GM06990 (cell line): Measurements from ENCODE around the gene CHL1.

ENCODE experiments used
- DNase-seq: peaks from one replicate; pipeline ENCODE4 v3.0.0-alpha.2; 2011; ENCODE audit not compliant: insufficient read length; ENCODE audit errors: extremely low read depth
- H3K27me3 ChIP-seq: replicated peaks from 2 replicates; pipeline ENCODE4 v1.6.0; 2011; ENCODE audit warnings: low read length; ENCODE audit not compliant: control insufficient read depth, insufficient read depth
- H3K36me3 ChIP-seq: 2 replicates; pipeline ENCODE4 v1.5.1; 2011; ENCODE audit warnings: low read length; ENCODE audit not compliant: control insufficient read depth, insufficient read depth
- H3K4me3 ChIP-seq: replicated peaks from 2 replicates; pipeline ENCODE4 v1.5.1; 2011; ENCODE audit warnings: low read depth, mild to moderate bottlenecking, control low read depth, low read length
- CTCF ChIP-seq: IDR thresholded peaks from 2 replicates; pipeline ENCODE4 v1.5.1; 2011; ENCODE audit warnings: low read length, control low read depth, mild to moderate bottlenecking, inconsistent platforms; ENCODE audit not compliant: insufficient read depth, poor library complexity, severe bottlenecking

The CHL1 gene

GRCh38 chr3:312160-312733, 115.7 kb downstream of the CHL1 start:
- Histone ChIP-seq H3K27me3 (no peaks in the 10 kb centered on the region), H3K4me3 (no peak overlapping the region), H3K36me3 (no peaks in the 10 kb centered on the region)
- no peak for DNase-seq
- TF ChIP-seq CTCF, result no peak

GRCh38 chr3:312911-313310, 116.3 kb downstream of the CHL1 start:
- DNase-seq, result no peak
- TF ChIP-seq CTCF, result no peak
- Histone ChIP-seq H3K36me3 (no peaks in the 10 kb centered on the region), H3K27me3 (no peaks in the 10 kb centered on the region), H3K4me3 (no peak overlapping the region)

- no peak for DNase-seq
- no peaks in the 10 kb centered on the region for H3K36me3 ChIP-seq
- H3K27me3 ChIP-seq, result no peaks in the 10 kb centered on the region
- TF ChIP-seq CTCF, result no peak
- H3K4me3 ChIP-seq, result no peak overlapping the region
Observed at GRCh38 chr3:317012-317411, 120.4 kb downstream of the CHL1 start.

GRCh38 chr3:318903-319302, 122.3 kb downstream of the CHL1 start:
- no peaks in the 10 kb centered on the region for H3K36me3 ChIP-seq
- TF ChIP-seq CTCF, result no peak
- no peak for DNase-seq
- no peak overlapping the region for H3K4me3 ChIP-seq
- no peaks in the 10 kb centered on the region for H3K27me3 ChIP-seq

- H3K36me3 ChIP-seq, result no peaks in the 10 kb centered on the region
- H3K4me3 ChIP-seq, result no peak overlapping the region
- H3K27me3 ChIP-seq, result no peaks in the 10 kb centered on the region
- TF ChIP-seq CTCF, result no peak
- no peak for DNase-seq
Observed at GRCh38 chr3:324423-324822, 127.9 kb downstream of the CHL1 start.

- no peak for TF ChIP-seq CTCF
- DNase-seq, result no peak
- no peak overlapping the region for H3K4me3 ChIP-seq
Observed at GRCh38 chr3:325495-325894, 128.9 kb downstream of the CHL1 start.

More at GRCh38 chr3:325495-325894, 128.9 kb downstream of the CHL1 start:
- no peaks in the 10 kb centered on the region for H3K36me3 ChIP-seq
- H3K27me3 ChIP-seq, result no peaks in the 10 kb centered on the region
